Measurements from ENCODE around the gene CCDC7. TPM values are rescaled to one million over a fixed set of nuclear protein-coding genes. Genes with fewer than 3 reads are reported as not detected.

The CCDC7 gene
- total and polyA plus RNA-seq, 10 of the 15 experiments (the other 5 are each of a cell fraction or from before 2014, with no cell fraction given) = 1.8 to 5.6 (median 3.4) TPM

GRCh38 chr10:32773105-32773504 lies 327.2 kb downstream of the CCDC7 start:
- no peak for TF ChIP-seq POLR2AphosphoS5 (IDR thresholded peaks at IDR 0.05; ENCODE audit: low read length)
- TF ChIP-seq ZBTB11 (CRISPR knock-in tag; IDR thresholded peaks at IDR 0.05) = no peak
- no peak for TF ChIP-seq TCF12 (IDR thresholded peaks at IDR 0.05; ENCODE audit: low read depth, low read length)
- TF ChIP-seq HDGF (IDR thresholded peaks at IDR 0.05) = no peak
- no peak for TF ChIP-seq REST (IDR thresholded peaks at IDR 0.05; ENCODE audit: low read depth, low read length)
- TF ChIP-seq BMI1 (IDR thresholded peaks at IDR 0.05; ENCODE audit: borderline replicate concordance) = no peak
- TF ChIP-seq RCOR1 (conservative IDR thresholded peaks at IDR 0.05; ENCODE audit: low read depth, low read length) = no peak
- no peak for TF ChIP-seq FOXK2 (IDR thresholded peaks at IDR 0.05)
- no peak for TF ChIP-seq CEBPZ (IDR thresholded peaks at IDR 0.05; ENCODE audit: low read depth, low read length)
- TF ChIP-seq GABPA (IDR thresholded peaks at IDR 0.05; ENCODE audit: low read depth) = no peak
- TF ChIP-seq SUPT20H (IDR thresholded peaks at IDR 0.05; ENCODE audit: borderline replicate concordance, control insufficient read depth, low read depth, low read length) = no peak
- no peak for TF ChIP-seq IKZF2 (IDR thresholded peaks at IDR 0.05)
- no peak for TF ChIP-seq SUZ12 (IDR thresholded peaks at IDR 0.05; ENCODE audit: unreplicated experiment)
- no peak for TF ChIP-seq IRF4 (IDR thresholded peaks at IDR 0.05; ENCODE audit: low read depth, low read length)
- DNase-seq (ENCODE audit: low read depth, low spot score) = no peak
- H3K9ac ChIP-seq (ENCODE audit: control insufficient read depth, insufficient read depth, low read length) = no peak overlapping the region
- no TSS peak for BruUV-seq (replicated peaks)
- no peaks in the 10 kb centered on the region for H3K36me3 ChIP-seq (ENCODE audit: control insufficient read depth in 2 of 2, insufficient read depth in 2 of 2, low read length in 1 of 2)
- H4K20me1 ChIP-seq (ENCODE audit: control insufficient read depth, insufficient read depth) = no peaks in the 10 kb centered on the region
- in situ Hi-C loops (cut with MboI) = no loop called here
- RAD21 ChIA-PET (ENCODE audit: unreplicated experiment) = interaction anchor here (0.6 kb wide), 1 partner anchor 514 kb away, joined by 4 read pairs; no protein-coding TSS in a partner anchor
- H3K79me2 ChIP-seq (ENCODE audit: control insufficient read depth, insufficient read depth, low read length) = no peaks in the 10 kb centered on the region
- no peaks in the 10 kb centered on the region for H3K4me1 ChIP-seq (ENCODE audit: control insufficient read depth, insufficient read depth, low read length)
- CTCF ChIA-PET = interaction anchor here (2.2 kb wide), 1 partner anchor 236 kb away, joined by 5 read pairs; no protein-coding TSS in a partner anchor
- H2AFZ ChIP-seq (ENCODE audit: control insufficient read depth, low read depth, low read length) = no peak overlapping the region
- H3K4me2 ChIP-seq (ENCODE audit: control insufficient read depth, insufficient read depth) = no peak overlapping the region
- SMC1A ChIA-PET (ENCODE audit: uncharacterized antibody, unreplicated experiment) = no interaction called here
- POLR2A ChIA-PET = no interaction called here
- no peak for ATAC-seq
- no peaks in the 10 kb centered on the region for H3K27me3 ChIP-seq (replicated peaks in 1 of 2; ENCODE audit: control insufficient read depth in 2 of 2, insufficient read depth in 2 of 2, low read length in 1 of 2)
- H3K9me3 ChIP-seq (replicated peaks; ENCODE audit: control insufficient read depth, insufficient read depth, low read length) = no peaks in the 10 kb centered on the region; the same call in 2 of the 3 replicates
- H3K4me3 ChIP-seq = no peak overlapping the region
- no peak for FAIRE-seq
- intact Hi-C loops (cut with micrococcal nuclease; ENCODE audit: unreplicated experiment) = no loop called here
- 21% methylated on average over 1 of the region's 1 CpG for WGBS (ENCODE audit: insufficient coverage, insufficient replicate concordance, low lambda C conversion rate, missing lambda C conversion rate)
- H3K27ac ChIP-seq (ENCODE audit: control insufficient read depth, insufficient read depth) = no peak overlapping the region
